G401 (cell line): ENCODE results near the gene IDNK. TPM values are rescaled to one million over a fixed set of nuclear protein-coding genes. Genes with fewer than 3 reads are reported as not detected.
A peak's percentile ranks its signal among the peaks of the same experiment; 100 is the strongest.
"Not testable (repeated sequence)": the region's sequence is repeated elsewhere in the genome, so short reads cannot be mapped to it uniquely, and the experiment has no call there.

Experiments
- DNase-seq: peaks from one replicate; pipeline ENCODE4 v3.0.0-alpha.2; 2015; ENCODE audit warnings: low spot score
- in situ Hi-C: cut with HindIII; loops from 2 replicates; pipeline ENCODE4 v1.10.0; 2016; ENCODE audit warnings: low sequenced_read_pairs, mixed read lengths
- total RNA-seq: library from RNA; depleted of rRNA; stranded (reverse); fragments of >200 nt; shearing (Covaris generic); gene quantifications from 2 replicates; pipeline ENCODE4 v1.2.3, GENCODE V29; 2014; rRNA removed

Gene IDNK
- 1.8 and 3.8 TPM in 2 replicates for total RNA-seq

DNA sequence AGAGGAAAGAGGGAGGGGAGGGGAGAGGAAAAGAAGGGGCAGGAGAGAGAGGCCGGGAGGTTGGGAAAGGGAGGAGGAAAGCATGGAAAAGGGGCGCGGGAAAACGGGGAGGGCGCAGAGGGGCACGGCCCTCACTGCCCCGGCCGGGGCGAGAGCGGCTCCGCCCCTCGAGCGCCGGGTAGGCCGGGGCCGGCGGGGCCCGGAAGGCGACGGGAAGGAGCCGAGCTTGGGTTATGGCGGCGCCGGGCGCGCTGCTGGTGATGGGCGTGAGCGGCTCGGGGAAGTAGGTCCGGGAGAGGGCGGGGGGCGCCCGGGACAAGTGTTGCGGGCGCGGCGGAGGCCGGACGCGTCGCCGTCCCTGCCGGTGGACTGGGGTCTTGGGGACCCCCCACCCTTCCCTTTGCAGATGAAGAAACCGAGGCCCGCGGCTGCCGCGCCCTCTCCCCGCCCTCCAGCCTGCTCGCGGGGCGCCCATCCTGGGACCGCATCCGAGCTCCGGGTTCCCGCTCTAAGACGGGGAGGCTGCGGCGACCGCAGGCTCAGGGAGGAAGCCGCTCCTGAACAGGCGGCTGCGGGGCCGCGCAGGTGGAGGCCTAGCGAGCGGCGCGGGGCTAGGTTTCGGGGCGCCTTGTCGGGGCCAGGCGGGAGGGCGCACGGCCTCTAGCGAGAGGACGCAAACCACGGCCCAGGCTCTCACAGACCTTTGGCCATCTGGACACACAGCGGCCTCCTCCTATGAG is at the start of gene IDNK:
Gene IDNK (plus strand): TSS at position 205 of the 740 bp plus-strand sequence. CDS start 29 bp downstream, at position 234.
- in situ Hi-C loops = no loop called here

GRCh38 chr9:83574482-83574881 is 48.5 kb upstream of the IDNK start:
- in situ Hi-C loops = no loop called here
- no peak for DNase-seq

More for the DNA sequence above, at the start of gene IDNK:
- peak; percentile 83 for DNase-seq

GRCh38 chr9:83582029-83582428 is 40.9 kb upstream of the IDNK start:
- DNase-seq = no peak
- in situ Hi-C loops = no loop called here

DNA sequence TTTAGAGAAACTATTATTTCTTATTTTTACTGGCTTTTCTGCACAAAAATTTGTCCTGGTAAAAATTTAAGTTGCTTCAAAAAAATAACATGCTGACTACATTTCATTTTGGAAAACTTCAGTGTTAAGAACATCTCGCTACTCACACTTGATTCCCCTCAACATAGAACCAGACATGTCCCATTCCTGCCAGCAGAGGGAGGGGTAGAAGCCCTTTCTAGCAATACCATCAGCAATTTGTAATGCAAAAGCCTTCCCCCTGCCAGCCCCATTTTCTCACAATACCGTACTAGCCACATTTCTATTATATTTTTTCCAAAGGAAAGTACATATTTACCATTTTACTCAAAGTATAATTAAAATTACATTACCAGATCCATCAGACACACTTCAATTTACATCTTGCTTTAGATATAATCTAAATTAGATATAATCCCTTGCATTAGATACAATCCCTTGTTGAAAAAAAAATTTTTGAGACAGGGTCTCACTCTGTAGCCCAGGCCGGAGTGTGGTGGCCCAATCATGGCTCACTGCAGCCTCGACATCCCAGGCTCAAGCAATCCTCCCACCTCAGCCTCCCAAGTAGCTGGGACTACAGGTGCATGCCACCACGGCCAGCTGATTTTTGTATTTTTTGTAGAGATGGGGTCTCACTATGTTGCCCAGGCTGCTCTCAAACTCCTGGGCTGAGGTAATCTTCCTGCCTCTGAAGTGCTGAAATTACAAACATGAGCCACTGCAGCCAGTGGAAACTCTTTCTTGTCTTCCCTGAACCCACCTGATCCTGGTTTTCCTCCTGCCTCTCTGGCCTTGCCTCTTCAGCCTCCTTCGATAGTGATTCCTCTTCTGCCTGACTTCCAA is 39.6 kb upstream of the IDNK start:
- in situ Hi-C loops = no loop called here
- peak; percentile 31 for DNase-seq

DNA sequence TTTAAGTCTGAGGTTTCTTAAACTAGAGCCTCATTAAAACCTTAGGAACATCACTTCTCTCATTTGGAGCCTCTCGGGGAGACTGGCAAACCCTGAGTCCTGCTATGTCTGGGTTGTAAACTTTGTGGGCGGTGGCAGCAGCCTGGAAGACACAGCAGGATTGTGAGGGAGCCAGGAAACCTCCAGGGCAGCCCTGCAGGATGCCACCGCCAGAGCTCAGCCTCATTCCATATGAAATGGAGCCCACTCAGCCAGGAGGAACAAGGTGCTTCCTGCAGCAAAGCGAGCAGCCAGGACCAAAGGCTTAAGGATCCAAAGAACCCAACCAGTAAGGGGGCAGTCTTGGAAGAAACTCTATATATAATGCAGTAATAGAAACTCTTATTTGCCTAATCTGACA is 37.9 kb upstream of the IDNK start:
- no peak for DNase-seq
- in situ Hi-C loops = no loop called here

- in situ Hi-C loops = no loop called here
- DNase-seq = no peak
Observed at GRCh38 chr9:83588256-83588655, 34.7 kb upstream of the IDNK start.

DNA sequence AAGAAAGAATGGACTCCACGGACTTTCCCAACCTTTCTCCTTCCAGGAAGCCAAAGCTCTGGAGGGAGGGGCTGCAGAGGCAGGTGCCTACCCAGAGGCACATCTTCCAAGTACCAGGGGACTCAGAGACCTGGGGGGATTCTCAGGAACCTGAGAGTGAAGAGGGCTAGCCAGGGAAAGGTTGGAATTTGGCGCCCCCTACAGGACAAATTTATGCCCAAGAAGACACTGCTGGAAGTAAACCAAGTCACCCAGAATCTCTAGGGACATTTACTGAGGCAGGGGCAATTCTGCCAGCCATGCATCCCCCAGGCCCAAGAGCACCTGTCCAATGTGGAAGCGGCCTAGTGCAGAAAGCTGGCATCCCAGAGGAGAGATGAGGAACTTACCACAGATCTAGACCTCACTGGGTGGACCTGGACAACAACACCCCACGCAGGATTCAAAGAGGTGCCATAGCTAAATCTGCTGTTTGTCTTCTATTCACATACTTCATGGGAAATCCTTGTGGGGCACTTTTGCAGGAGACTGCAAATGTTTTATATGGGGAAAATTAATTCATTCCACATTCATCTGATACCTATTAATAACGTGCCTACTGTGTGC is 25.9 kb upstream of the IDNK start:
- in situ Hi-C loops = no loop called here
- peak; percentile 24 for DNase-seq

DNA sequence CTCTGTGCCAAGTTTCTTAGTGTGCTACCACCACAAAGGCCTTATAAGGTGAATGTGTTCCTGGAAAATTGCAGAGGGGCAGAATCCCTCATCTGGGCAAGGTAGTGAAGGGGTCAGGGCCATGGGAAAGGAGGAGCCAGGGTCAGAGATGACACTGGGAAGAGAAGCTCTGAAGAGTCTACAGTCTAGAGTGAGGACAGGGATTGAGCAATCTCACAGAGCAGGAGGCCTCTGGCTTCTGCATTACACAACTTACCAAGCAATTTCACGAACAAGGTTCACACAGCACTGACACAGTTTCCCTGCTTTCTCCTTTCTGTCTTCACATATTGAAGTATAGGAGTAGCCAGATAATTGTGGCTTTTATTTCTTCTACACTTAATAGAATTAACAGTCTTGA is 24.5 kb upstream of the IDNK start:
- in situ Hi-C loops = no loop called here

GRCh38 chr9:83599071-83599470 is 23.9 kb upstream of the IDNK start:
- in situ Hi-C loops = no loop called here
- no peak for DNase-seq

More for the DNA sequence above, 24.5 kb upstream of the IDNK start:
- DNase-seq = no peak

DNA sequence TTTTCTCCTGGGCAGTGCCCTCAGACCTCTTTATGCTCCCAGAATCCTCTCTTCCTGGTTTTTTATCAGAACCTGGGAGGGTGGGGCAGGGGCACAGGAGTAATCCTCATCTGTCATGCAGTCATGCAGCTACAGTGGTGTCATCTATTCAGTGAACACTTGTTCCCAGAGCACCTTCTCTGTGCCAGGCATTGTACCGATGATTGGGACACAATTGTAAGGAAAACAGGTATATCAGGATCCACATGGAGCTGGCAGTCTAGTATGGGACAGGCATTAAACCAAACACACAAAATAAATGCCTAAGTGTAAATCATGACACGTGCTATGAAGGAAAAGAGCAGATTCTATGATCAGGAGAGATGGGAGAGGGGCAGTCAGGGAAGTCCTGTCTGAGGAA is 21.5 kb upstream of the IDNK start:
- in situ Hi-C loops = no loop called here
- DNase-seq = no peak

DNA sequence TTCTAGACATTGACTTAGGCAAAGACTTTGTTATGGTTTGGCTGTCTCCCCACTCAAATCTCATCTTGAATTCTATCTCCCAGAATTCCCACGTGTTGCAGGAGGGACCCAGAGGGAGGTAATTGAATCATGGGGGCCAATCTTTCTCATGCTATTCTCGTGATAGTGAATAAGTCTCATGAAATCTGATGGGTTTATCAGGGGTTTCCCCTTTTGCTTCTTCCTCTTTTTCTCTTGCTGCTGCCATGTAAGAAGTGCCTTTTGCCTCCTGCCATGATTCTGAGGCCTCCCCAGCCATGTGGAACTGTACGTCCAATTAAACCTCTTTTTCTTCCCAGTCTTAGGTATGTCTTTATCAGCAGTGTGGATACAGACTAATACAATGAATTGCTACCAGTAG is 15.3 kb upstream of the IDNK start:
- DNase-seq, in situ Hi-C loops: not testable (repeated sequence)

GRCh38 chr9:83613298-83613697 is 9.6 kb upstream of the IDNK start:
- in situ Hi-C loops = not testable (repeated sequence)

DNA sequence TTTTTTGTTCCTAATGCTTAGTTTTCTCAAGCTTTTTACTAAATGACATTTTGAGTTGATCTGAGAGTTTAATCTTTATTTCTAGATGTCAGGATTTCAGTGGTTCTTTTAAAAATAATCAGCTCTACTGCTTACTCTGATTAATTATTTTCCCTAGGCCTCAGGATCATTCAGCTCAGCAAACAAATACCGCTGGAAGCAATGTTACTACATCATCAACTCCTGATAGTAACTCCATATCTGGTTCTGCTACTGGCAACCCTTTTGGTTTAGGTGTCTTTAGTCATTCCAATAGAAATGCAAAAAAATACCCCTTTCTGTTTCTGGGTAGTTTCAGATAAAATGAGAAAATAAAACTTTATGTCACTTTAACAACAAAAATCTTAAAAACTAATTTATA is 5.6 kb upstream of the IDNK start:
- in situ Hi-C loops = no loop called here
- no peak for DNase-seq

More at GRCh38 chr9:83613298-83613697, 9.6 kb upstream of the IDNK start:
- DNase-seq = not testable (repeated sequence)

DNA sequence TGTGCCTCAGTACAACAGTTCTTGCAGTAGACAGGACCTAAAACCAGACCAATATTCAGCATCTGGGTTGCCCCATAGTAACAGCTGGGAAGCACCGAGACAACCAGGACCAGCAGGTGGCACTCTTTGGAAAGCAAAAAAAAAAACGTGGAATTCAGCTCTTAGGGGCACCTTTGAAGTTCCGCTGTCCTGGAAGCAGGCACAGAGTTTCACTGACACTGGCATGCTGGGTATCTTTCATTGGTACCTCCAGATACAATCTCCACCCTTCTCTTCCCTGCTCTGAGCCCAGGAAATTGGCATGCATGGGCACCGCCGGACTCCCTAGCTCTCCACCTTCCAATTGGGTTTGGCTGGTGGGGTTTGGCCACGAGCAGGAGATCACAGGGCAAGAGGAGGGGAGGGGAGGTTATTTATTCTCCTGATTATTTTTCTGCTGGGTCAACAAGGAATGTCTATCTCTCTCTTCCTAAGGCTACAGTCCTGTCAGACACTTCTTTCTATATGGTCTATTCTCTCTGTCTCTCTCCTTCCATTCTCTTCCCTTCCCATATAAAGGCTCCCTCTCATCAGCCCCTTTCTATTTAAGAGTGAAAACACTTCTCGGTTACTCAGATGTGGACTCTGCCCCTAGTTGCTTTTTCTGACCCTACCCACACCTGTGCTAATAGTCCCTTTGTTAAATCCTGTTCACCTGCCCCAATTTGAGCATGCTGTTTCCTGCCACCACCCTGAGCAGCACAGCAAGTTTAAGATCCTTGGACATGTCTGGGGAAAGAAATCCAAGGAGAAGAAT is 1.9 kb upstream of the IDNK start:
- DNase-seq = peak; percentile 34
- in situ Hi-C loops = no loop called here

GRCh38 chr9:83622433-83622938 is 457 bp upstream of the IDNK start:
- no peak for DNase-seq
- in situ Hi-C loops = no loop called here

- in situ Hi-C loops = no loop called here
- DNase-seq = peak; percentile 80
Observed at GRCh38 chr9:83623679-83624076, 735 bp downstream of the IDNK start.

DNA sequence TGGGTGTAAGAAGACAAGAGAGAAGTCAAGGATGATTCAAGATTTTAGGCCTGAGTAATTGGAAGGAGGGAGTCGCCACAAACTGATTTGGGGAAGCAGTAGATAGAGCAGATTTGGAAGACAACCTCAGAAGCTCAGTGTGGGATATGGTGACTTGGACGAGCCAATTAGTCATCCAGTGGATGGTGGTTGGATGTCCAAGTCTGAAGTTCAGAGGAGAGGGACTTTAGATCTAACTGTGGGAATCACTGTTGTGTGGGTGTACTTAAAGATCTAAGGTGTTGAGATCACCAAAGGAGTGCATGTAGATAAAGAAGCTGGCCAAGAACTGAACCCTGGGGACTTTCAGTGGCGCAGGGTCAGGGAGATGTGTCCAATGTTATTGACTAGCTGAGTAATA is 2.2 kb downstream of the IDNK start:
- no peak for DNase-seq
- in situ Hi-C loops = no loop called here

DNA sequence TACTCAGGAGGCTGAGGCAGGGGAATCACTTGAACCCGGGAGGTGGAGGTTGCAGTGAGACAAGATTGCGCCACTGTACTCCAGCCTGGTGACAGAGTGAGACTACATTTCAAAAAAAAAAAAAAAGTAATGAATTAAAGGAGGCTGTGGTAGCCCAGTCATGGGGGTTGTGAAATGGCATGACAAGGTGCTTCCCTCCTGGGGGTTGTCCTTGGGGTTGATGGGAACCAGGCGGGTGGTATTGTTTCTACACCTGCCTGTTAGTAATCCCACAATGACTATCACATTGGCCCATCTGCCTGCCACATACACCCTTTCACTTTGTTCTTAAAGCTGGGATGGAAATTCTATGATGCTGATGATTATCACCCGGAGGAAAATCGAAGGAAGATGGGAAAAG is 5.6 kb downstream of the IDNK start:
- no peak for DNase-seq
- in situ Hi-C loops = no loop called here
